BLaER1 (cell line): ENCODE measurements around the gene RPL23.
A peak's percentile ranks its signal among the peaks of the same experiment; 100 is the strongest.

ENCODE experiments used
- H3K27ac ChIP-seq: shearing (Covaris generic); formaldehyde crosslinking; 2 replicates; pipeline ENCODE4 v1.8.1; 2022
- H3K27me3 ChIP-seq: shearing (Covaris generic); formaldehyde crosslinking; 2 replicates; pipeline ENCODE4 v1.8.1; 2022
- H3K36me3 ChIP-seq: shearing (Covaris generic); formaldehyde crosslinking; 2 replicates; pipeline ENCODE4 v1.8.1; 2022
- H3K4me1 ChIP-seq: shearing (Covaris generic); formaldehyde crosslinking; 2 replicates; pipeline ENCODE4 v1.8.1; 2022
- H3K4me2 ChIP-seq: shearing (Covaris generic); formaldehyde crosslinking; 2 replicates; pipeline ENCODE4 v1.8.1; 2022
- H3K4me3 ChIP-seq: shearing (Covaris generic); formaldehyde crosslinking; 2 replicates; pipeline ENCODE4 v1.8.1; 2022
- H3K9ac ChIP-seq: shearing (Covaris generic); formaldehyde crosslinking; 2 replicates; pipeline ENCODE4 v1.8.1; 2022
- H3K9me3 ChIP-seq: shearing (Covaris generic); formaldehyde crosslinking; 2 replicates; pipeline ENCODE4 v1.8.1; 2022
- H4K20me1 ChIP-seq: shearing (Covaris generic); formaldehyde crosslinking; 2 replicates; pipeline ENCODE4 v1.8.1; 2022
- Cebpa-rat ChIP-seq: shearing (Covaris generic); IDR thresholded peaks from 2 replicates; pipeline ENCODE4 v1.8.1; 2022

RPL23 gene

GRCh38 chr17:38885044-38885727 lies 31.7 kb upstream of the RPL23 start:
- H3K4me2 ChIP-seq, result peak overlapping the region; percentile 89
- H3K36me3 ChIP-seq, result peaks cover 81% of the 10 kb centered on the region
- H3K27me3 ChIP-seq, result no peaks in the 10 kb centered on the region
- no peaks in the 10 kb centered on the region for H3K9me3 ChIP-seq
- peaks cover 90% of the 10 kb centered on the region for H4K20me1 ChIP-seq
- TF ChIP-seq Cebpa-rat, result no peak
- H3K4me3 ChIP-seq, result no peak overlapping the region
- peak overlapping the region; percentile 34; the same call in 1 of the 2 replicates for H3K9ac ChIP-seq
- H3K27ac ChIP-seq, result no peak overlapping the region
- peaks cover 85% of the 10 kb centered on the region for H3K4me1 ChIP-seq

GRCh38 chr17:38883592-38884526 lies 30.3 kb upstream of the RPL23 start:
- Histone ChIP-seq H3K9ac (peak overlapping the region; percentile 68), H3K27ac (peak overlapping the region; percentile 67)

GRCh38 chr17:38882870-38883269 lies 29.3 kb upstream of the RPL23 start:
- Histone ChIP-seq H3K4me2 (peak overlapping the region; percentile 89), H3K4me3 (no peak overlapping the region), H3K4me1 (peaks cover 98% of the 10 kb centered on the region), H4K20me1 (peaks cover 87% of the 10 kb centered on the region), H3K36me3 (peaks cover 71% of the 10 kb centered on the region), H3K9me3 (no peaks in the 10 kb centered on the region), H3K27me3 (no peaks in the 10 kb centered on the region), H3K27ac (peak overlapping the region; percentile 67), H3K9ac (no peak overlapping the region)
- no peak for TF ChIP-seq Cebpa-rat

More at GRCh38 chr17:38883592-38884526, 30.3 kb upstream of the RPL23 start:
- no peak for TF ChIP-seq Cebpa-rat
- H3K4me2 ChIP-seq, result peak overlapping the region; percentile 89
- H3K4me3 ChIP-seq, result peak overlapping the region; percentile 38
- peaks cover 88% of the 10 kb centered on the region for H4K20me1 ChIP-seq
- peaks cover 73% of the 10 kb centered on the region for H3K36me3 ChIP-seq
- H3K27me3 ChIP-seq, result no peaks in the 10 kb centered on the region
- H3K9me3 ChIP-seq, result no peaks in the 10 kb centered on the region
- peaks cover 88% of the 10 kb centered on the region for H3K4me1 ChIP-seq

GRCh38 chr17:38881600-38882191 lies 28.2 kb upstream of the RPL23 start:
- Histone ChIP-seq H3K27me3 (no peaks in the 10 kb centered on the region), H3K9ac (peak overlapping the region; percentile 27; the same call in 1 of the 2 replicates), H3K36me3 (peaks cover 60% of the 10 kb centered on the region), H3K9me3 (no peaks in the 10 kb centered on the region), H4K20me1 (peaks cover 87% of the 10 kb centered on the region), H3K27ac (peak overlapping the region; percentile 67), H3K4me3 (no peak overlapping the region), H3K4me2 (peak overlapping the region; percentile 86), H3K4me1 (peaks cover 100% of the 10 kb centered on the region)
- TF ChIP-seq Cebpa-rat, result no peak

GRCh38 chr17:38879878-38880665 lies 26.6 kb upstream of the RPL23 start:
- Histone ChIP-seq H3K36me3 (peaks cover 47% of the 10 kb centered on the region), H3K27me3 (no peaks in the 10 kb centered on the region), H4K20me1 (peaks cover 87% of the 10 kb centered on the region), H3K4me3 (peak overlapping the region; percentile 29; the same call in 1 of the 2 replicates), H3K9me3 (no peaks in the 10 kb centered on the region), H3K9ac (peak overlapping the region; percentile 42; the same call in 1 of the 2 replicates), H3K27ac (peak overlapping the region; percentile 67), H3K4me2 (peak overlapping the region; percentile 86), H3K4me1 (peaks cover 100% of the 10 kb centered on the region)
- TF ChIP-seq Cebpa-rat, result no peak

- no peak for TF ChIP-seq Cebpa-rat
- Histone ChIP-seq H3K9ac (peak overlapping the region; percentile 48), H3K4me1 (peaks cover 100% of the 10 kb centered on the region), H3K36me3 (peaks cover 40% of the 10 kb centered on the region), H4K20me1 (peaks cover 88% of the 10 kb centered on the region), H3K4me2 (peak overlapping the region; percentile 86), H3K9me3 (no peaks in the 10 kb centered on the region), H3K27me3 (no peaks in the 10 kb centered on the region), H3K27ac (peak overlapping the region; percentile 69), H3K4me3 (peak overlapping the region; percentile 30; the same call in 1 of the 2 replicates)
Measured at GRCh38 chr17:38877130-38877851, 23.8 kb upstream of the RPL23 start.

GRCh38 chr17:38875477-38876075 lies 22.1 kb upstream of the RPL23 start:
- no peaks in the 10 kb centered on the region for H3K9me3 ChIP-seq
- peaks cover 23% of the 10 kb centered on the region for H3K36me3 ChIP-seq
- peaks cover 96% of the 10 kb centered on the region for H3K4me1 ChIP-seq
- H3K9ac ChIP-seq, result 0 out of 2 replicates have a peak overlapping the region, but pooled peaks have one; percentile 50
- peaks cover 84% of the 10 kb centered on the region for H4K20me1 ChIP-seq
- H3K4me3 ChIP-seq, result no peak overlapping the region
- TF ChIP-seq Cebpa-rat, result no peak
- H3K27me3 ChIP-seq, result no peaks in the 10 kb centered on the region
- H3K4me2 ChIP-seq, result peak overlapping the region; percentile 97
- H3K27ac ChIP-seq, result peak overlapping the region; percentile 62
